ENCODE data around the gene ABCA12. TPM values are rescaled to one million over a fixed set of nuclear protein-coding genes. Genes with fewer than 3 reads are reported as not detected.

The ABCA12 gene
- total and polyA plus RNA-seq, 12 donors, result under 0.01 to 0.04 TPM; not detected in 10

GRCh38 chr2:215137329-215137686 lies 1.1 kb downstream of the ABCA12 start:
- Histone ChIP-seq H3K27me3 (no peaks in the 10 kb centered on the region), H3K9me3 (replicated peaks in 1 of 3) (no peaks in the 10 kb centered on the region), H3K36me3 (replicated peaks in 1 of 2) (no peaks in the 10 kb centered on the region), H3K4me1 (replicated peaks in 1 of 2) (no peaks in the 10 kb centered on the region), H3K27ac (no peak overlapping the region), H3K4me3 (no peak overlapping the region)
- 60 to 70% (median 64%) methylated on average over 3 of the region's 3 CpGs for WGBS, 4 donors
- TF ChIP-seq CTCF (IDR thresholded peaks at IDR 0.05) (no peak), POLR2A (IDR thresholded peaks at IDR 0.05) (no peak)
- intact Hi-C loops (cut with DNase I), result no loop called here
- no peak for DNase-seq

GRCh38 chr2:215136669-215137328 lies 1.6 kb downstream of the ABCA12 start:
- TF ChIP-seq CTCF (IDR thresholded peaks at IDR 0.05) (no peak), POLR2A (IDR thresholded peaks at IDR 0.05) (no peak)
- WGBS, 4 donors, result 45 to 56% (median 53%) methylated on average over 3 of the region's 3 CpGs
- intact Hi-C loops (cut with DNase I), result no loop called here
- H3K4me1 ChIP-seq (replicated peaks in 1 of 2), result no peaks in the 10 kb centered on the region
- H3K9me3 ChIP-seq (replicated peaks in 1 of 3), result no peaks in the 10 kb centered on the region
- H3K36me3 ChIP-seq (replicated peaks in 1 of 2), result no peaks in the 10 kb centered on the region
- no peak overlapping the region for H3K4me3 ChIP-seq
- no peak for DNase-seq
- H3K27ac ChIP-seq, result no peak overlapping the region
- H3K27me3 ChIP-seq, result no peaks in the 10 kb centered on the region

- Histone ChIP-seq H3K36me3 (replicated peaks in 1 of 2) (no peaks in the 10 kb centered on the region), H3K4me3 (no peak overlapping the region), H3K27ac (no peak overlapping the region), H3K27me3 (no peaks in the 10 kb centered on the region), H3K4me1 (replicated peaks in 1 of 2) (no peaks in the 10 kb centered on the region), H3K9me3 (replicated peaks in 1 of 3) (no peaks in the 10 kb centered on the region)
- WGBS, 4 donors, result 53 to 70% (median 63%) methylated on average over 3 of the region's 3 CpGs
- DNase-seq, result no peak
- intact Hi-C loops (cut with DNase I), result no loop called here
- TF ChIP-seq CTCF (IDR thresholded peaks at IDR 0.05) (no peak), POLR2A (IDR thresholded peaks at IDR 0.05) (no peak)
Measured at GRCh38 chr2:215120401-215120800, 18.0 kb downstream of the ABCA12 start.

- no peaks in the 10 kb centered on the region for H3K9me3 ChIP-seq (replicated peaks in 1 of 3)
- intact Hi-C loops (cut with DNase I), result no loop called here
- no peak overlapping the region for H3K27ac ChIP-seq
- H3K27me3 ChIP-seq, result no peaks in the 10 kb centered on the region
- no peak overlapping the region for H3K4me3 ChIP-seq
- DNase-seq, result no peak
- no peaks in the 10 kb centered on the region for H3K4me1 ChIP-seq (replicated peaks in 1 of 2)
- H3K36me3 ChIP-seq (replicated peaks in 1 of 2), result no peaks in the 10 kb centered on the region
- TF ChIP-seq POLR2A (IDR thresholded peaks at IDR 0.05) (no peak), CTCF (IDR thresholded peaks at IDR 0.05) (no peak)
- 86 to 92% (median 87%) methylated on average over 2 of the region's 2 CpGs for WGBS, 4 donors
Measured at GRCh38 chr2:215119847-215120246, 18.6 kb downstream of the ABCA12 start.
